Testis (tissue), 3 donors: Measurements from ENCODE around the gene RHBDL1. TPM values are rescaled to one million over a fixed set of nuclear protein-coding genes. Genes with fewer than 3 reads are reported as not detected.

Experiments used
- DNase-seq: peaks from one replicate; pipeline ENCODE4 v3.0.0-alpha.2; 2019
- H3K27ac ChIP-seq, 2 donors: fragments of 200-600 bp; sonication (generic); one replicate each; pipeline ENCODE4 v1.5.1; 2019
- H3K27me3 ChIP-seq: fragments of 200-600 bp; sonication (generic); one replicate; pipeline ENCODE4 v1.5.1; 2019
- H3K36me3 ChIP-seq: fragments of 200-600 bp; sonication (generic); one replicate; pipeline ENCODE4 v1.5.1; 2017; ENCODE audit warnings: low read depth; ENCODE audit errors: missing control alignments
- H3K4me1 ChIP-seq: fragments of 200-600 bp; sonication (generic); one replicate; pipeline ENCODE4 v1.5.1; 2019
- H3K4me3 ChIP-seq, 2 donors: fragments of 200-600 bp; sonication (generic); one replicate each; pipeline ENCODE4 v1.5.1; 2017 to 2019
- H3K9me3 ChIP-seq: fragments of 200-600 bp; sonication (generic); one replicate; pipeline ENCODE4 v1.5.1; 2017
- POLR2A ChIP-seq: fragments of 450-650 bp; IDR thresholded peaks from one replicate; pipeline ENCODE4 v1.6.1; 2017; ENCODE audit warnings: antibody characterized with exemption, mild to moderate bottlenecking, moderate library complexity
- WGBS, 2 donors: methylation state at CpG; one replicate each; pipeline ENCODE4 v1.1.5; 2018; 5-methylcytosine and 5-hydroxymethylcytosine counted together
- intact Hi-C: fragments of 100-400 bp; cut with DNase I; formaldehyde crosslinking; loops from one replicate; pipeline ENCODE4 v1.15.1; 2023; ENCODE audit warnings: low total_unique reads
- polyA plus RNA-seq: library from polyadenylated mRNA; stranded (reverse); fragments of 350-450 nt; fragmentation: Illumina TruSeq; extraction: RNeasy Lipid Tissue Mini Kit (QIAGEN cat#74804); gene quantifications from one replicate; pipeline ENCODE4 v1.2.3, GENCODE V29; 2014; ENCODE audit warnings: low read depth, low replicate concordance; ENCODE audit not compliant: insufficient read depth
- total RNA-seq, 2 donors: library from RNA; depleted of rRNA; stranded (reverse); fragments of >200 nt; gene quantifications; one replicate each; pipeline ENCODE4 v1.2.3, GENCODE V29; 2016
- TF ChIP-seq, protein P1 (sequence below), 3 experiments: fragments of 450-650 bp in 2 of 3; fragments of 200-600 bp in 1 of 3; sonication (generic) in 1 of 3; IDR thresholded peaks; one replicate each; pipeline ENCODE4 v1.5.1; 2016 to 2019; ENCODE audit warnings: antibody characterized with exemption in 3 of 3, mild to moderate bottlenecking in 2 of 3, moderate library complexity in 1 of 3

The RHBDL1 gene
- total and polyA plus RNA-seq, 3 donors from 2014 or later, result 2.1 to 9.8 (median 8.5) TPM

DNA sequence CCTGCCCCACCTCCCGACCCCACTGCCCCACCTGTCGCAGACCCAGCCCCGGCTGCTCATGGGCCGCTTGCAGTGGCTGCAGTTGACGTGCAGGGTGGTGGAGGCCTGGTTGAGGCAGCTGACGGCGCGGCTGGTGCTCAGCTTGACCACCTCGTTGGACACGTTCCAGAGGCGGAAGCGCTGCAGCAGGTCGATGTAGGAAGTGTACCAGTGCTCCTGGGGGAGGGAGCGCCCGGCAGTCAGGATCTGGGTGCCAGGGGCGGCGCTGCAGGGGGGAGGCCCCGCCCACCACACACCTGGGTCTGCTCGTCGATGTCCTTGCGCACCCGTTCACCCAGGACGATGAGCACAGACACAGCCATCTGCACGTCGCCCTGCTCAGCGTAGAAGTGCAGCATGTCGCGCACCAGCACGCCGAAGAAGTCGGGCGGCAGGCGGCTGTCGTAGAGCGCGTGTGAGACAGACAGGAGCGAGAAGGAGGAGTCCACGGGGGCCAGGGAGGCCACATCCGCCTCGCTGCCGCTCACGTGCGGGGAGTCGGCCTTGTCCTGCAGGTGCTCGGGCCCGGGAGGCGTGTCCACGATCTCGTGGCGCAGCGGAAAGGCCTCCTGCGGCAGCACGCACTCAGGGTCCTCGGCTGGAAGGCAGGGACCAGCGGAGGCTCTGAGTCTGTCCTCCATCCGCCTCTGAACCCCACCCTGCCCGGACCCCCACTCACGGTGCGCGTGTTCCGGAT lies 9.7 kb downstream of the RHBDL1 start:
- intact Hi-C loops, result no loop called here
- Histone ChIP-seq H3K9me3 (no peaks in the 10 kb centered on the region), H3K4me1 (peaks cover 40% of the 10 kb centered on the region), H3K36me3 (no peaks in the 10 kb centered on the region), H3K4me3 (peak overlapping the region; percentile 51 to 56), H3K27ac (peak overlapping the region in 1 of 2 donors; percentile 79), H3K27me3 (no peaks in the 10 kb centered on the region)
- TF ChIP-seq POLR2A, result no peak
- TF ChIP-seq, protein P1, sequence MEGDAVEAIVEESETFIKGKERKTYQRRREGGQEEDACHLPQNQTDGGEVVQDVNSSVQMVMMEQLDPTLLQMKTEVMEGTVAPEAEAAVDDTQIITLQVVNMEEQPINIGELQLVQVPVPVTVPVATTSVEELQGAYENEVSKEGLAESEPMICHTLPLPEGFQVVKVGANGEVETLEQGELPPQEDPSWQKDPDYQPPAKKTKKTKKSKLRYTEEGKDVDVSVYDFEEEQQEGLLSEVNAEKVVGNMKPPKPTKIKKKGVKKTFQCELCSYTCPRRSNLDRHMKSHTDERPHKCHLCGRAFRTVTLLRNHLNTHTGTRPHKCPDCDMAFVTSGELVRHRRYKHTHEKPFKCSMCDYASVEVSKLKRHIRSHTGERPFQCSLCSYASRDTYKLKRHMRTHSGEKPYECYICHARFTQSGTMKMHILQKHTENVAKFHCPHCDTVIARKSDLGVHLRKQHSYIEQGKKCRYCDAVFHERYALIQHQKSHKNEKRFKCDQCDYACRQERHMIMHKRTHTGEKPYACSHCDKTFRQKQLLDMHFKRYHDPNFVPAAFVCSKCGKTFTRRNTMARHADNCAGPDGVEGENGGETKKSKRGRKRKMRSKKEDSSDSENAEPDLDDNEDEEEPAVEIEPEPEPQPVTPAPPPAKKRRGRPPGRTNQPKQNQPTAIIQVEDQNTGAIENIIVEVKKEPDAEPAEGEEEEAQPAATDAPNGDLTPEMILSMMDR (IDR thresholded peaks at IDR 0.05), result no peak
- 59 to 76% methylated on average over 31 to 60 of the region's 61 CpGs for WGBS, 2 donors
- DNase-seq, result no peak

GRCh38 chr16:685967-686366 lies 10.5 kb downstream of the RHBDL1 start:
- no peak for DNase-seq
- Histone ChIP-seq H3K36me3 (no peaks in the 10 kb centered on the region), H3K27me3 (no peaks in the 10 kb centered on the region), H3K9me3 (no peaks in the 10 kb centered on the region), H3K27ac (no peak overlapping the region), H3K4me3 (no peak overlapping the region), H3K4me1 (peaks cover 42% of the 10 kb centered on the region)
- WGBS, 2 donors, result 79% methylated on average over 10 of the region's 10 CpGs; no CpG with 5 or more reads in 1 of the 2 donors
- intact Hi-C loops, result no loop called here
- no peak for TF ChIP-seq POLR2A
- TF ChIP-seq, protein P1 (IDR thresholded peaks at IDR 0.05), result peak in 1 of 3 experiments; percentile 11

DNA sequence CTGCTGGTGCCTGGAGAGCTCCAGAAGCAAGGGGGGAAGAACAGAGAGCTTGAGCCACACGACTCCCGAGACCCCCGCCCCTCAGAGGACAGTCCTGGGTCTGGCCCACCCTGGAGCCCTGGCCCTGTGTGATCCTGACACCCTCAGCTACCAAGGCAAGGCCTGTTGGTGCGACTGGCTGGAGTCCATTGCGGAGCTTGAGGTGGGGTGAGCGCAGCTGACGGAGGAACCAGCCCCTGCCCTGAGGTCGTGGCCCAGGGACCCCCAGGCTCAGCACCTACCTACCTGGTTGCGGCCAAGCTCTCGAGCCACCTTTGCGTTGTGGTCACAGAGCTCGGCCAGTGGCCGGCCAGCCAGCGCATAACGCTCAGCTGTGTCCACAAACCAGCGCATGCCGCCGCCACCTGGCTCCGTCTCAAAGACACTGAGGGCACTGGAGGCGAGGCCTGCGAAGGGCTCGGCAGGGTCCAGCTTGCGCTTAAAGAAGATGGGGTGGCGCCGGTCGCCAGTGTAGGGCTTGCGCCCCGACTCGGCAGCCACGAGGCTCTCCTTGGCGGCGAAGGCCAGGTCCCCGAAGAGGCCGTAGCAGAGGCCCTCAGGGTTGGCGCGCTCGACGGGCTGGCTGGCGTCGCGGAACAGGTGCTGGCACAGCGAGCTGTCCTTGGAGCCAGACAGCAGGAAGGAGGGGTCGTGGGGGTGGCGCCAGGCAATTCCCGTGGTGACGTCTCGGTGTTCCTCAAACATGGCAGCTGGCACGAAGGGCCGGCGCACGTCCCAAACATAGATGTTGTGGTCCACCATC lies 11.2 kb downstream of the RHBDL1 start:
- intact Hi-C loops, result no loop called here
- DNase-seq, result no peak
- TF ChIP-seq POLR2A, result no peak
- TF ChIP-seq, protein P1 (IDR thresholded peaks at IDR 0.05), result no peak
- no peaks in the 10 kb centered on the region for H3K9me3 ChIP-seq
- WGBS, 2 donors, result 92% methylated on average over 51 of the region's 51 CpGs; no CpG with 5 or more reads in 1 of the 2 donors
- H3K27ac ChIP-seq, result no peak overlapping the region
- peaks cover 35% of the 10 kb centered on the region for H3K4me1 ChIP-seq
- no peaks in the 10 kb centered on the region for H3K36me3 ChIP-seq
- no peak overlapping the region for H3K4me3 ChIP-seq
- no peaks in the 10 kb centered on the region for H3K27me3 ChIP-seq

DNA sequence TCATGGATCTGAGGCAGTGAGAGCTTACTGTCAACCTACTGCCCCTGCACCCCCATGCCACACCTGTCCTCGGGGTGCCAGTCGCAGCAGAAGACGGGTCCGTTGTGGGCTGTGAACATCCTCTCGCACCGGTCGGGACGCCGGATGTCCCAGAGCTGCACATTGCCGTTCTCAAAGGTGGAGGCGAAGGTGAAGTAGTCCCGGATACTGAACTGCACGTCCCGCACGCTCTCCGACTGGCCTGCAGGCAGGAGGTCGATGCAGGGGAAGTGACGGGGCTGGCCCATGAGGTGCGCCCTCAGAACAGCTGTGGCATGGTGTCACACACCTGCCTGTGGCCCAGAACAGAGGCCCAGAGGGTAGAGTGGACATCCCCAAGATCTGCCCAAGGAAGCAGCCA lies 12.0 kb downstream of the RHBDL1 start:
- intact Hi-C loops, result no loop called here
- TF ChIP-seq, protein P1 (IDR thresholded peaks at IDR 0.05), result no peak
- no peak for TF ChIP-seq POLR2A
- no peak for DNase-seq
- H3K4me3 ChIP-seq, result no peak overlapping the region
- H3K4me1 ChIP-seq, result peaks cover 33% of the 10 kb centered on the region
- no peak overlapping the region for H3K27ac ChIP-seq
- H3K9me3 ChIP-seq, result no peaks in the 10 kb centered on the region
- WGBS, 2 donors, result 87 to 94% methylated on average over 18 to 19 of the region's 19 CpGs
- H3K36me3 ChIP-seq, result no peaks in the 10 kb centered on the region
- no peaks in the 10 kb centered on the region for H3K27me3 ChIP-seq
